OCI-LY1 (cell line): ENCODE results near the gene C4orf36.

Experiments used
- CTCF ChIP-seq: fragments of 200-600 bp; sonication (generic), shearing (Covaris generic); IDR thresholded peaks from 2 replicates; pipeline ENCODE4 v1.5.1; 2017; ENCODE audit warnings: mild to moderate bottlenecking, antibody characterized with exemption, low read length, moderate library complexity, mixed read lengths
- EZH2 ChIP-seq: fragments of 200-600 bp; sonication (generic), shearing (Covaris generic); IDR thresholded peaks from 2 replicates; pipeline ENCODE4 v1.8.0; 2017; ENCODE audit warnings: borderline replicate concordance, mixed run types, mild to moderate bottlenecking, antibody characterized with exemption, low read length, moderate library complexity, mixed read lengths

DNA sequence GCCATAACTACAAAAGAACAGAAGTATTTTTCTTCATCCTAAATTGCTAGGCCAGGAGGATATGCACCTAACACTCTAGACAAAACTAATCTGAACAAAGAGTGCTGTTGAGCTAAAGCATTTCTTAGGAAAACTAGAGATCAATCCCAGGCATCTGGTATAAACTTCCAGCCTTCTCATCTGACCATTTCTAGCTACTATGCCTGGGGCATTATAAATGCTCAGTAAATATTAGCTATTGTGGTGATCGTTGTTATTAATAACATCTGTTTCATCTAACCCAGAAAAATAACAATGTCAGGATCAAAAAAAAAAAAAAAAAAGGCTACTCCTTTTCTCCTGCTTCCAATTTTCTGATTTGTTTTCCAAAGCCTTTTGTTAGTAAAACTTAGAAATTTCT lies 35.3 kb downstream of the C4orf36 start:
- TF ChIP-seq EZH2 (no peak), CTCF (no peak)
